Hypothalamus (tissue), 51 donors: ENCODE results near the gene ACOX1.

Experiments used
- DNase-seq, 51 donors: peaks; one replicate each; lab custom pipeline; 2025; lab: John Stamatoyannopoulos, UW

The ACOX1 gene

DNA sequence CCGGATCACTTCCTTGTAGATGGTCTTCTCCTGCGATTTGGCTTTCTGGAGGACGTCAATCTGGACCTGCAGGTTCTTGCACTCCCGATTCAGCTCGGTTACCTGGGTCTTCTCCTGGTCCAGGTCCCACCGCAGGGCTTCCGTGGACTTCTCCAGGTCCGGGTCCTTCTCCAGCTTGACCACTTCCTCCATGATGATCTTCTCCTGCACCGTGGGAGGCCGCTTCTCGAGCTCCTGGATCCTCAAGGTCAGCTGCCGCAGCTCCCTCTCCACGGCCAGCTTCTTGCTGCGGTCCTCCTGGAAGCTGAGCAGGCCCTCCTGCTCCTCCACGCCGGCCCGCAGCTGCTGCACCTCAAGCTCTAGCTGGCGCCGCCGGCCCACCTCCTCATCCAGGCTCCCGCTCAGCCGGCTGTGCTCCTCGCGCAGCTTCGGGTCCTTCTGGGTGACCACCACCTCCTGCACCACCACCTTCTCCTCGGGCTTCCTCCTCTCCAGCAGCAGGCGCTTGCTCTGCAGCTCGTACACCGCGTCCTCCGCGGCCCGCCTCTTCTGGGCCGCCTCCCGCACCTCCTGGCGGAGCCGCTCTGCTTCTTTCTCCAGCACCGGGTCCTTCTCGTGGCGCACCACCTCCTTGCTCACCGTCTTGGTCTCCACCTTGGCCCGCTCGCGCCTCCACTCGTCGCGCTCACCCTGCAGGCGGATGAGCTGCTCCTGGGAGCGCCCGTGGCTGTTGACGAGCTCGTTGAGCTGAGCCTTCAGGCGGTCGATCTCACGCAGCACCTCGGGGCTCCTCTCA is 29.9 kb upstream of the ACOX1 start:
- no peak for DNase-seq

- no peak for DNase-seq
Observed at GRCh38 chr17:76008208-76008607, 29.2 kb upstream of the ACOX1 start.

DNA sequence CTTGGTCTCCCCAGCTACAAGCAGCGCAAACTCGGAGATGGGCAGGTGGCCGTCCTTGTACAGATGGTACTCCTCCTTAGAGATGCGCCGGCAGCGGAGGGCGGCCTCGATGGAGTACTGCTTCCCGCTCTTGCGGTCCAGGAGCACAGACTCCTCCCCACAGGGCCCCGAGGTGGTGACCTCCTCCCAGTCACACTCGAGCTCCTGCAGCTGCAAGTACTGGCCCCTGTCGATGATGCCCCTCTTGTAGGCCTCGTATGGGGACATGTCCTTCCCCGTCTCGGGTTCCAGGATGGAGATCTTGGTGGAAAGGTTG is 28.8 kb upstream of the ACOX1 start:
- DNase-seq = no peak

DNA sequence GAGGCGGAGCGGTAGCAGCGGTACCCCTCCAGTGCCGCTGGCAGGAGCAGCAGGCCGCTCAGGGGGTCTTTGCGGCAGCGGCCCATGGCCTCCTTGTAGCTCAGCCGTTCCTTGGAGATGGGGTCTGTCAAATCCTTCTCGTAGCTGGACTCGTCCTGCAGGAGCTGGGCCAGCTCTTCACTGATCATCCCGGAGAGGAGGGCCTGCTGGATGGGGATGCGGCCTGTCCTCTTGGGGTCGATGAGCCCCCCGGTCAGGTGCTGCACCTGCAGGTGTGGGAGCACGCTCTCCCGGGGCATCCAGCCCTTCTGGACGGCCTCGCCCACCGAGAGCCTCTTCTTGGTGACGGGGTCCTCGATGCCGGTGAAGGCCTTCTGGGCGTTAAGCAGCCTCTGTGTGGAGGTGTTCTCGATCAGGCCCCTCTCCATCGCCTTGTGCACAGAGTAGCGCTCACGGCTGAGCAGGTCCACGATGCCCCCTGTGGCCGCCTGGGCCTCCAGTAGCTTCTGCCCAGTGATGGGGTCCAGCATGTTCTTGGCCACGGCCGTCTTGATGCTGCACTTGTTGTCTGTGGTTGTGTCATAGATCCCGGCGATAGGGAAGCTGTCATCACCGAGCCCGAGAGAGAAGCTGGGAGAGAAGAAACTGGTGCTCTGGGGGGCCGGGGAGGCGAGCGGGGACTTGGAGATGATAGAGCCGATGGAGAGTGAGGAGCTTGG is 28.3 kb upstream of the ACOX1 start:
- no peak for DNase-seq

DNA sequence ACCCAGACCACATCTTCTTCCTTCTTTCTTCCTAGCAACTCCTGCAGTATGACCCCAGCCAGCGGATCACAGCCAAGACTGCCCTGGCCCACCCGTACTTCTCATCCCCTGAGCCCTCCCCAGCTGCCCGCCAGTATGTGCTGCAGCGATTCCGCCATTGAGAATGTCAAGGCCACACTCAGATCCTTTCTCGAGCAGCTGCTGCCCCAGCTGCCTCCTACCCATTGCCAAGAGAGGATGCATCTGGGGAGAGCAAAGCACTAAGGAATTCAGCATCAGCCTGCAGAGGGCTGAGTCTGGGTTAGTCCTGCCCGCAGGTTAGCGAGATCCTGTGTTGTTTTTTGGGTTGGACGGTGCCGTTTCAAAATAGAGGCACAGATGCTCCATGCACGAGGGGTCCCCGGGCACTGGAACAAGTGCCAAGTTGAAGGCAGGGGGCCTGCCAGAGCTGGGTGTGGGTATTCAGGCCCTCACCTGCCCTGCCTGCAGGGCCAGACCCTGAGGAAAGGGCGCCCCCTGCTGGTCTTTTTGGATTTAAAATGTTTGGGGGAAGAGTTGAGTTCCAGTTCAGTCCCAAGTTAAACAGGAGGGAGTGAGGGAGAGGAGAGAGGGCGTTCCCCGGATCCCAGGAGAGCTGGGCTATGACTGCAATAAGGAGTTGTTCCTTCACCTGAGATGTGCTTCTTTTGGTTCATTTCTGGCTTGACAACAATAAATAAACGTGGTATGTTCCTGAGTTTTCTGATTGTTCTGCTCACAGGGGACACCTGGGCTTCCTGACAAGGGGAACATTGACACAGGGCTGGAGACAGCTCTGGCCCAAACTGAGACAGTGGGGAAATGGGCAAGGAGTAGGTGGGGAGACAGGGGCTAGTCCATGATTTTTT is 26.5 kb upstream of the ACOX1 start:
- peak in 49 of 51 donors; percentile 6 to 80 (median 41) for DNase-seq

DNA sequence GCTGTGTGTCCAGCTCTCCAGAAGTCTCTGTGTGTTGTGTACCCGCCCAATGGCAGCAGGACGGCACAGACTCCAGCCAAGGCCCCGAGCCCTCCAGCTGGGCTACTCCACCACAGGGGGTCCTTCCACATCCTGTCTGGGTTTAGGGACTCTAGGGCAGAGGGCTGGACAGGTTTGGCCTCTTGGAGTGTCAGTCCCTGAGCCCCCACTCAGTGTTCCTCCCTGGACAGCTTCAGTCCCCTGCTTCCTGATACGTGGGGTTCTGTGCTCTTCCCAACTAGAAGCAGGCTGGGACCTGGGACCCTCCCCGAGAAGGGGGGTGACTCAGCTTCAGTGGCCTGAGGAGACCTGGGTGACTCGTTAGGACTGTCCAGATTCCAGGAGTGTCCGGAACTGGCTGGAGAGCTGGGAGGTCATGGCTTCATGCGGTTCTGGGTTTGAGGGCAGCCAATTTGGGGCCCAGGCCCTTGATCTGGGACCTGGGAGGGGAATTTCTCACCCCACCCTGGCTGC is 25.8 kb upstream of the ACOX1 start:
- DNase-seq = no peak

DNA sequence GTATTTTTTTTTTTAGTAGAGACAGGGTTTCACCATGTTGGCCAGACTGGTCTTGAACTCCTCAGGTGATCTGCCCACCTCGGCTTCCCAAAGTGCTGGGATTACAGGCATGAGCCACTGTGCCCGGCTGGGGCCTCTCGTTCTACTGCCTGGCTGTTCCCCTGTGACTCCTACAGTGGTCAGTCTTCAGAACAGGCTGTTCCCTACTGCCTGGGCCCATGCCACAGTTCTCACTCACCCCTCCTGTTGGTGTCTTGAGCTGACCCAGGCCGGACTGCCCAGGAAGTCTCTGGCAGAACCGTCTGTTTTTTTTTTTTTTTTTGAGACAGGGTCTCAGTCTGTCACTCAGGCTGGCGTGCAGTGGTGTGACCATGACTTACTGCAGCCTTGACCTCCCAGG is 24.9 kb upstream of the ACOX1 start:
- DNase-seq = peak in 1 of 51 donors; percentile 5

DNA sequence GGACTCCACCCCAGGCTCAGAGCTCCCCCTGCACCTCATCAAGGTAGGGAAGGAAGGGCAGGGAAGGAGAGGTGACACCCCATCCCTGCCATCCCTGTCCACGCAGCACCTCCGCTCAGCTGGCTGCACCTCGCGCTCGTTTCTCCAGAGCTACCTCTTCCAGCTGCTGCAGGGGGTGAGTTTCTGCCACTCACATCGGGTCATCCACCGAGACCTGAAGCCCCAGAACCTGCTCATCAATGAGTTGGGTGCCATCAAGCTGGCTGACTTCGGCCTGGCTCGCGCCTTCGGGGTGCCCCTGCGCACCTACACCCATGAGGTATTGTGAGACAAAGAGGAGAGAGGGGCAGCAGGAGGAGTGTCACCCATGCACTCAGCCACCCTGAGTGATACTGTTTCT is 23.1 kb upstream of the ACOX1 start:
- no peak for DNase-seq

DNA sequence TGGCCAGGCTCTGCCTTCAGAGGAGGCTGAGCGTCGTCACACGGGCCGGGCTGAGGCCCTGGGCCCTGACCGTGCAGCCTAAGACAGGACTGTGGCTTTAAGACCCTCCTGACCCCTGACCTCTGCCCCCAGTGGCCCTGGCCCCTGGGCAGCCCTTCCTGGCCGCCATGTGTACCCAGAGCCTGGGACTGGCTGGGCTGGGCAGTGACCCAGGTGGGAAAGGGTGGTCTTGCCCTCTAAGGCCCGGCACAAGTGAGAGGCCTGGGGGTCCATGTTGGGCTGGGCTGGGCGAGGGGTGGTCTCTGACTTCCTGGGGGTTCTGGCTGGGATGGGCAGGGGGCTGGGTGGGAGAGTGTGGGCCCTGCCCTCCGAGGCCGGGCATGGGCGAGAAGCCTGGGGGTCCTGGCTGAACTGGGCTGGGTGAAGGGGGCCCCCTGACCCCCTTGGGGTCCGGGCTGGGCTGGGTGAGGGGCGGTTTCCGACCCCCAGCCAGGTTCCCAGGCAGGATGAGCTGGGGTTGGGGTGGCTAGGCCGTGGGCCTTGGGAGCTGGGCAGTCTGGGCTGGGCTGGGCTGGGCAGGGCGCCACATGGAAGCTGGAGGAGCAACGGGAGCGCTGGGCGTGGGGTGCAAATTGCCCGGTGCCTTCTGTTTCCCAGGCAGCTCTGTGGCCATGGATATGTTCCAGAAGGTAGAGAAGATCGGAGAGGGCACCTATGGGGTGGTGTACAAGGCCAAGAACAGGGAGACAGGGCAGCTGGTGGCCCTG is 22.0 kb upstream of the ACOX1 start, which contains the start of gene CDK3:
Gene CDK3, plus strand, starts transcription at position 101 of the 767 bp plus-strand sequence. Its CDS starts 571 bp downstream, at position 672.
- DNase-seq = no peak

DNA sequence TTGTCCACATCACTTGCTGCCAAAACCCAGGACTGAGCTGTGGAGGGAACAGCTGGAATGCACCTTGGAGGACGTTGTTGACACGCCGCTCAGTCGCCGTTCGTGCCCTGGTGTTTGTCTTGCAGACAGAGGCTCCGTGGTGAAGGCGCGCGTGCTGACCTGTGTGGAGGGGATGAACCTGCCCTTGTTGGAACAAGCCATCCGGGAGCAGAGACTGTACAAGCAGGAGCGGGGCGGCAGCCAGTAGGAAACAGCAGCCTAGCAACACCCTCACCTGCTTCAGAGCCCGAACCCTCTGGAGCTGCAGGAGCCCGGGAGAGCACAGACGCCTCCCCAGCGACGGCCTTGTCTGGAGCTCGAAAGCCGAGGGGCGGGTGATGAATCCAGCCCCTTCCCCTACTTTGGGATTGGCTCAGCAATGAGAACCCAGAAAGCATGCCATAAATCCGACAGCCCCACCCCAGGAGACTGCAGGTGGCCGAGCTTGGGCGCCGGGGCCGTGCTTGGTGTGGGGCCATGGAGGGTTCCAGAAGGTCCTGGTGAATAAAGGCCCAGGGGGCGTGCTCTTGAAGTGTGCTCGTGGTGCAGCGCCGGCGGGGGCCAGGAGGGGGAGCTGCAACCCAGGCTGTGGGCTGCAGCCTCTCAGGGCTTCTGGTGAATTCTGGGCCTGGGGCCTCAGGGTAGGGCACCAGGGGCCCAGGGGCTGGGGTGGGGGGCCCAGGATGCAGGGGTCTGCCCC is 21.2 kb upstream of the ACOX1 start:
- peak in 8 of 51 donors; percentile 6 to 27 (median 16) for DNase-seq

DNA sequence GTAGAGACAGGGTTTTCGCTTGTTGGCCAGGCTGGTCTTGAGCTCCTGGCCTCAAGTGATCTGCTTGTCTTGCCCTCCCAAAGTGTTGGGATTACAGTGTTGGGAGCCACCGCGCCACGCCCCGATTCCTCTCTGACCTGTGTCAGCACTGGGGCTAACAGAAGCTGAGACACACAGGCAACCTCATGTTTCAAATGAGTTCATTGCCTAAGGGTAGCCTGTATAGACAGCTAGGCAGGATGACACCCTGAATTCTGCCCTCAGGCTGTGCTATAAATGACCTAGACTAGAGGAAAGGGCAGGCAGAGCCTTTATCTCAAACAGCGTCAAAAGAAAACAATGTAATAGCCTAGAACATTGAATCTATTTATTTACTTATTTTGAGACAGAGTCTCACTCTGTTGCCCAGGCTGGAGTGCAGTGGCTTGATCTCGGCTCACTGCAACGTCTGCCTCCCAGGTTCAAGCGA is 19.4 kb upstream of the ACOX1 start:
- no peak for DNase-seq

- peak in 2 of 51 donors; percentile 9 to 15 for DNase-seq
Observed at GRCh38 chr17:75996665-75997590, 18.0 kb upstream of the ACOX1 start.

- DNase-seq = no peak
Observed at GRCh38 chr17:75995385-75995925, 16.5 kb upstream of the ACOX1 start.

DNA sequence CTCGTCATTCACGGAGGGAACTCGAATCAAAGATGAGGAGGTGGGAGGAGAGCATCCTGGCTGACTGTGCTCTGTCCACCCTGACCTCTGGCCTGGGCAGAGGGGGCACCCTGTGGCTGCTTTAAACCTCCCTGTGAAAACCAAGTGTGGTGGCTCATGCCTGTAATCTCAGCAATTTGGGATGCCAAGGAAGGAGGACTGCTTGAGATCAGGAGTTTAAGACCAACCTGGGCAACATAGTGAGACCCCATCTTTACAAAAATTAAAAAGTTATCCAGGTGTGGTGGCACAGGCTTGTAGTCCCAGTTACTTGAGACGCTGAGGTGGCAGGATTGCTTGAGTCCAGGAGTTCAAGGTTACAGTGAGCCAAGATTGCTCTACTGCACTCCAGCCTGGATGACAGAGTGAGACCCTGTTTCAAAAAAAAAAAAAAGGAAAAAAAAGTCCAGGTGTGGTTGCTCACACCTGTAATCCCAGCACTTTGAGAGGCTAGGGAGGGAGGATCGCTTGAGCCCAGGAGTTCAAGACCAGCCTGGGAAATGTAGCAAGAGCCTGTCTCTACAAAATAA is 15.9 kb upstream of the ACOX1 start:
- DNase-seq = no peak

GRCh38 chr17:75991396-75991795 is 12.4 kb upstream of the ACOX1 start:
- no peak for DNase-seq

DNA sequence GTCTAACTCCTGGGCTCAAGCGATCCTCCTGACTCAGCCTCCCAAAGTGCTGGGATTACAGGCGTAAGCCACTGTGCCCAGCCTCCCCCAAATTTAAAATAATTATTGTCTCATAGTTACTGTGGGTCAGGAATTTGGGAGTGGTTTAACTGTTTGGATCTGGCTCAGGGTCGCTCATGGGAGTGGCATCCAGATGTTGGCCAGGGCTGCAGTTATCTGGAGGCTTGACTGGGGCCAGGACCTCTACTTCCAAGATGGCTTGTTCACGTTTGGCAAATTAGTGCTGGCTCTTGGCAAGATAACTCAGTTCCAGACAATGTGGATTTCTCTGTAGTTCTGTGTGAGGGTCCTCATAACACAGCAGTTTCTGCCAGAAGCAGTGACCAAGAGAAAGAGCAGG is 8.1 kb upstream of the ACOX1 start:
- no peak for DNase-seq

DNA sequence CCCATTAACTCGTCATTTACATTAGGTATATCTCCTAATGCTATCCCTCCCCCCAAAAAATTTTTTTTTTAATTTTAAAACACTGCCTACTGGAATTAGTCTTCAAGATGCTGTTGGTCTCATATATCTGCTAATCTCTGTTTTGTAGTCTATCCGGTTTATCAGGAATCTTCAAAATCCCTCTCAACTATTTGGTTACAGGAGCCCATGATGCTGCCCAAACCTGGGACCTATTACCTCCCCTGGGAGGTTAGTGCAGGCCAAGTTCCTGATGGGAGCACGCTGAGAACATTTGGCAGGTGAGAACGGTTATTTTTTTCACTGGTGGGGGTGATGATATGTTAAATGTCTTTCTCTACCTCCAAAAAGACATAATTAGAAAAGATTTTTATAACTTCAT is 7.0 kb upstream of the ACOX1 start:
- no peak for DNase-seq
